Hepatocyte (in vitro differentiated cells): Measurements from ENCODE around the gene DTNBP1. TPM values are rescaled to one million over a fixed set of nuclear protein-coding genes. Genes with fewer than 3 reads are reported as not detected.

Source experiments
- DNase-seq: peaks from one replicate; pipeline ENCODE4 v3.0.0-alpha.2; 2016; ENCODE audit warnings: low spot score
- H2AFZ ChIP-seq: fragments of 200-600 bp; sonication (generic); 2 replicates; pipeline ENCODE4 v1.6.0; 2016; ENCODE audit warnings: antibody characterized with exemption, mild to moderate bottlenecking
- H3K27ac ChIP-seq: fragments of 200-600 bp; sonication (generic); 2 replicates; pipeline ENCODE4 v1.5.1; 2016; ENCODE audit warnings: mild to moderate bottlenecking
- H3K27me3 ChIP-seq: fragments of 200-600 bp; sonication (generic); 2 replicates; pipeline ENCODE4 v1.6.1; 2016
- H3K36me3 ChIP-seq: fragments of 200-600 bp; sonication (generic); replicated peaks from 2 replicates; pipeline ENCODE4 v1.5.1; 2016; ENCODE audit warnings: low read depth; ENCODE audit not compliant: insufficient read depth
- H3K4me1 ChIP-seq: fragments of 200-600 bp; sonication (generic); 2 replicates; pipeline ENCODE4 v1.5.1; 2016; ENCODE audit warnings: mild to moderate bottlenecking, moderate library complexity; ENCODE audit not compliant: insufficient read depth
- H3K4me2 ChIP-seq: fragments of 200-600 bp; sonication (generic); 2 replicates; pipeline ENCODE4 v1.6.0; 2016
- H3K4me3 ChIP-seq: fragments of 200-600 bp; sonication (generic); 2 replicates; pipeline ENCODE4 v1.5.1; 2016; ENCODE audit warnings: mild to moderate bottlenecking
- H3K79me2 ChIP-seq: fragments of 200-600 bp; sonication (generic); 2 replicates; pipeline ENCODE4 v1.6.0; 2017; ENCODE audit warnings: mild to moderate bottlenecking
- H3K9me2 ChIP-seq: fragments of 200-600 bp; sonication (generic); replicated peaks from 2 replicates; pipeline ENCODE4 v1.6.0; 2017; ENCODE audit warnings: mild to moderate bottlenecking; ENCODE audit not compliant: insufficient read depth
- H3K9me3 ChIP-seq: fragments of 200-600 bp; sonication (generic); 2 replicates; pipeline ENCODE4 v1.5.1; 2016; ENCODE audit warnings: low read depth, mild to moderate bottlenecking
- H4K20me1 ChIP-seq: fragments of 200-600 bp; sonication (generic); 2 replicates; pipeline ENCODE4 v1.6.0; 2016; ENCODE audit warnings: mild to moderate bottlenecking; ENCODE audit not compliant: insufficient read depth, poor library complexity, severe bottlenecking
- EZH2 ChIP-seq: fragments of 200-600 bp; sonication (generic); IDR thresholded peaks from 2 replicates; pipeline ENCODE4 v1.6.1; 2016; ENCODE audit warnings: antibody characterized with exemption, mild to moderate bottlenecking, borderline replicate concordance
- EZH2phosphoT487 ChIP-seq: fragments of 200-600 bp; sonication (generic); IDR thresholded peaks from one replicate; pipeline ENCODE4 v1.6.1; 2018; ENCODE audit warnings: antibody characterized with exemption, mild to moderate bottlenecking, low read depth, moderate library complexity; ENCODE audit not compliant: unreplicated experiment, severe bottlenecking
- WGBS: methylation state at CpG from one replicate; pipeline ENCODE4 v1.1.6; 2016; ENCODE audit warnings: low lambda C conversion rate; ENCODE audit errors: missing lambda C conversion rate; 5-methylcytosine and 5-hydroxymethylcytosine counted together
- polyA plus RNA-seq: library from polyadenylated mRNA; unstranded; fragments of >200 nt; fragmentation: Nextera tagmentation; extraction: Ambion mirVana; gene quantifications from 2 replicates; pipeline ENCODE4 v1.2.1, GENCODE V29; 2016
- total RNA-seq: library from RNA; depleted of rRNA; stranded (reverse); fragments of >200 nt; gene quantifications from 2 replicates; pipeline ENCODE4 v1.2.3, GENCODE V29; 2014
- TF ChIP-seq, protein P1 (sequence below): fragments of 200-600 bp; sonication (generic); IDR thresholded peaks from 2 replicates; pipeline ENCODE4 v1.5.1; 2016; ENCODE audit warnings: antibody characterized with exemption, mild to moderate bottlenecking; ENCODE audit not compliant: poor library complexity

Gene DTNBP1
- total and polyA plus RNA-seq, 2 experiments from 2014 or later, result 3.4 to 25.6 TPM

DNA sequence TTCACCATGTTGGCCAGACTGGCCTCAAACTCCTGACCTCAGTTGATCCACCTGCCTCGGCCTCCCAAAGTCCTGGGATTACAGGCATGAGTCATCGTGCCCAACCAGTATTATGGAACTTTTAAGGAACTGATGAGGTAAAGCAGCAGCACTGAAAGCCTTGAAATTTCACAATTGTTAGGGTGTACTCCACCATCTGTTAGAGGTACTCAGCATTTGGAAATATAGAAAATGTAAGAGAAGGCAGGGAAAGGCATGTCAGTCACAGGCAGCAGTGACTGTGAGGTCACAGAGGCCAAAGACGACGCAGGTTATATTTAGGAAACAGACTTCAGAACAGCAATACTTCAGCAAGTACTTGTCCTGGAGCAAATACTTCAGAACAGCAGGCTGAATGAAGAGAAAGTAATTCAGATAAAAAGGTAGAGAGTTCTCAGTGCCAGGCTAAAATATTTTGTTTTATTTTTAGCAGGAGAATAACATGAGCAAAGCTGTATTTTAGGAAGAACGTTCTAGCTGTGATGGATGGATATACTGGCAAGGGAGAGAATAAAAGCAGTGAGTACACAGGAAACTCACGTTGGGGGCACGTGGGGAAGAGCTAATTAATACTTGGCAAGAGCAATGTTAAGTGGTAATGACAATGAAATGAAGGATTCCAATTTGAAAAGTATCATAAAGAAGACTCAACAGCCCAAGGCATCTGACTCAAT, 67.2 kb downstream of the DTNBP1 start:
- Histone ChIP-seq H3K9me2 (no peaks in the 10 kb centered on the region), H4K20me1 (no peaks in the 10 kb centered on the region), H3K4me1 (peaks cover 4% of the 10 kb centered on the region), H3K4me2 (no peak overlapping the region), H3K27ac (no peak overlapping the region), H2AFZ (no peak overlapping the region), H3K27me3 (no peaks in the 10 kb centered on the region), H3K4me3 (no peak overlapping the region), H3K79me2 (no peaks in the 10 kb centered on the region), H3K36me3 (no peaks in the 10 kb centered on the region), H3K9me3 (no peaks in the 10 kb centered on the region)
- TF ChIP-seq EZH2 (no peak), EZH2phosphoT487 (no peak)
- TF ChIP-seq, protein P1, sequence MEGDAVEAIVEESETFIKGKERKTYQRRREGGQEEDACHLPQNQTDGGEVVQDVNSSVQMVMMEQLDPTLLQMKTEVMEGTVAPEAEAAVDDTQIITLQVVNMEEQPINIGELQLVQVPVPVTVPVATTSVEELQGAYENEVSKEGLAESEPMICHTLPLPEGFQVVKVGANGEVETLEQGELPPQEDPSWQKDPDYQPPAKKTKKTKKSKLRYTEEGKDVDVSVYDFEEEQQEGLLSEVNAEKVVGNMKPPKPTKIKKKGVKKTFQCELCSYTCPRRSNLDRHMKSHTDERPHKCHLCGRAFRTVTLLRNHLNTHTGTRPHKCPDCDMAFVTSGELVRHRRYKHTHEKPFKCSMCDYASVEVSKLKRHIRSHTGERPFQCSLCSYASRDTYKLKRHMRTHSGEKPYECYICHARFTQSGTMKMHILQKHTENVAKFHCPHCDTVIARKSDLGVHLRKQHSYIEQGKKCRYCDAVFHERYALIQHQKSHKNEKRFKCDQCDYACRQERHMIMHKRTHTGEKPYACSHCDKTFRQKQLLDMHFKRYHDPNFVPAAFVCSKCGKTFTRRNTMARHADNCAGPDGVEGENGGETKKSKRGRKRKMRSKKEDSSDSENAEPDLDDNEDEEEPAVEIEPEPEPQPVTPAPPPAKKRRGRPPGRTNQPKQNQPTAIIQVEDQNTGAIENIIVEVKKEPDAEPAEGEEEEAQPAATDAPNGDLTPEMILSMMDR, result no peak
- no peak for DNase-seq
- 83% methylated on average over 7 of the region's 7 CpGs for WGBS

DNA sequence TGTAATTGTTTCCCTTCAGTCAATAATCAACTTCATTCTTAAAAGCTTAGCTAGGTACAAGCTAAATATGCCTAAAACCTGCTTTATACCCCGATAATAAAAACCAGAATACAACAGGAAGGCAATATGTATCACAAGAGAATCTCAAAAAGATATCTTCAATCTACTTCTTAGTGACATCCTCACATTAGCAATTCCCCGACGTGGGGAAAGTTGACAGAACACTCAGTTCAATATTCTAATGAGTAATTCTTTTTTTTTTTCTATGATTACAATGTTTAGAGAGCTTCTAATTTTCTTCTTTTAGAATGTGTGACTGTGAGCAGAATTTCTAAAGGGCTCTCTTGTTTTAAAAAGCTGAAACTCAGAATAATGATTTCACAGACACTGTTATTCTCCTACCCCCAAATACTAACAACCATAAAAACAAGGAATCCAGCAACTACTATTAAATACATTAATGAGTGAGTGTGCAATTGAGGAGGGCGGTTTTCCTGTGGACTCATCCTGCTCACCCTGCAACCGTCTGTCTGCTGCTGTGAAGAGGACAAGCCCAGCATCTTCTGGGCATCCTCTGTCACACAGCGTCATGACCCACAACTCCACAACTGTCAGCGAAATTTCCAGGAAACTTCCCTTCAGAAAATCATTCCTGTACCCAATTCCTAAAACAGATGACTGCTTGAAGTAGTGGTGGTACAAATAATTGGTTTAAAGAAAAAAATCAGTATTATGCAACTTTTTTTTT, 68.1 kb downstream of the DTNBP1 start:
- no peak for TF ChIP-seq EZH2phosphoT487
- TF ChIP-seq, protein P1, result no peak
- TF ChIP-seq EZH2, result no peak
- 85% methylated on average over 7 of the region's 7 CpGs for WGBS

DNA sequence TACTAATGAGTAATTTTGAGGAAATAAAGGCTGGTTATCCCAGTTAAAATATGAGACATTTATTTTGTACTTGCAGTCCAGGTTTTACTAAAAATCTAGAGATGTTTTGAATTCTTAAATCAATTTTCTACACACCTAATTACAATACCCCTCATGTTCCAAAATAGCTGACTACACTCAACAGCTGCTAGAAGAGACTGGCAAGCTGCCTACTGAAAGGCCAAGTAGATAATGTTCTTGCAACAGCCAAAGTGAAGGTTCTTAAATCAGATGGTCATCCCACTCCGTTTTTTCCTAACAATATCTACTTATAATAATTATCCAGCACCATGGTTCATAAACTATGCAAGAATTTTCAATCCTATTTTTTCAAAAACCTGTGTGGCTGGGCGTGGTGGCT, 69.0 kb downstream of the DTNBP1 start:
- Histone ChIP-seq H2AFZ (no peak overlapping the region), H3K4me1 (peaks cover 4% of the 10 kb centered on the region), H3K9me3 (no peaks in the 10 kb centered on the region), H3K4me3 (no peak overlapping the region), H3K27me3 (no peaks in the 10 kb centered on the region), H3K27ac (no peak overlapping the region), H3K4me2 (no peak overlapping the region), H3K9me2 (no peaks in the 10 kb centered on the region), H3K79me2 (no peaks in the 10 kb centered on the region), H3K36me3 (no peaks in the 10 kb centered on the region), H4K20me1 (no peaks in the 10 kb centered on the region)
- 94% methylated on average over 2 of the region's 2 CpGs for WGBS
- no peak for DNase-seq
- TF ChIP-seq, protein P1, result no peak
- no peak for TF ChIP-seq EZH2
- TF ChIP-seq EZH2phosphoT487, result no peak

More for the DNA sequence above, 68.1 kb downstream of the DTNBP1 start:
- H3K36me3 ChIP-seq, result no peaks in the 10 kb centered on the region
- no peaks in the 10 kb centered on the region for H3K9me3 ChIP-seq
- H3K79me2 ChIP-seq, result no peaks in the 10 kb centered on the region
- H3K27me3 ChIP-seq, result no peaks in the 10 kb centered on the region
- H3K4me3 ChIP-seq, result no peak overlapping the region
- H3K27ac ChIP-seq, result no peak overlapping the region
- H2AFZ ChIP-seq, result no peak overlapping the region
- H3K4me1 ChIP-seq, result peaks cover 4% of the 10 kb centered on the region
- H3K9me2 ChIP-seq, result no peaks in the 10 kb centered on the region
- no peak overlapping the region for H3K4me2 ChIP-seq
- DNase-seq, result no peak
- no peaks in the 10 kb centered on the region for H4K20me1 ChIP-seq
